HG02884 (cell line): ENCODE results near the gene FTO.
"Not testable (repeated sequence)": the region's sequence is repeated elsewhere in the genome, so short reads cannot be mapped to it uniquely, and the experiment has no call there.

Experiments used
- ATAC-seq: cut with Tn5 transposase; IDR thresholded peaks from one replicate; pipeline ENCODE4 v1.9.1; 2021; ENCODE audit warnings: mild to moderate bottlenecking, moderate library complexity; ENCODE audit not compliant: unreplicated experiment

FTO gene

DNA sequence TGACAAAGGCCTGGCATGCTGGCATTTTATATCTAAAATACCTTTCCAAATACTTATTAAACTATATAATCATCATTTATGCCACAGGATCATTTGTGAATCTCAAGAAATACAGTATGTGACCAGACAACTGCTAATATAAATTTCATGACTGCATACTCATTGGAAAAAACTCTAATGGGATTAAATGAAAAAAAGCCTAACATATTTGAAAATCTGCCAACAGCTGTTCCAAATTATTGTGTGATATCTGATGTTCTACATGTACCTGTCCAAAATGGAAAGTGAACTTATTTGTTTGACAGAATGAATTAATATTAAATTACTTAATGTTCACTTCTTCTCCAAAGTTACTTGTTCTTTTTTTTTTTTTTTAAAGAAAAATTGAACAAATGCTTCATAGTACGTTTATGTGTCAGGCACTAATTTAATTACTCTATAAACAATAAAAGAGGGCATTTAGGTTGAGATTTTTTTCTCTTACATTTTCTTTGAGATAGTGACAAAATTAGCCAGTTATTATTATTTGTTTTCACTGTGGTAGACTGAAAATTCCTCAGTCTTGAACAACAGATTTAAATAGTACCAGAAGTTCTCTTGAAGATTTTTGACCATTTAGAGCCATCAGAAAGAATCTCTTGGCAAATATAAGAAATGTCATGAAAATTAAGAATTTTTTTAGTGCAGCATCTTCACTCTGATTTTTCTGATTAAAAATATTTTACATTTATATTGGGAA is 114.0 kb downstream of the FTO start:
- no peak for ATAC-seq

DNA sequence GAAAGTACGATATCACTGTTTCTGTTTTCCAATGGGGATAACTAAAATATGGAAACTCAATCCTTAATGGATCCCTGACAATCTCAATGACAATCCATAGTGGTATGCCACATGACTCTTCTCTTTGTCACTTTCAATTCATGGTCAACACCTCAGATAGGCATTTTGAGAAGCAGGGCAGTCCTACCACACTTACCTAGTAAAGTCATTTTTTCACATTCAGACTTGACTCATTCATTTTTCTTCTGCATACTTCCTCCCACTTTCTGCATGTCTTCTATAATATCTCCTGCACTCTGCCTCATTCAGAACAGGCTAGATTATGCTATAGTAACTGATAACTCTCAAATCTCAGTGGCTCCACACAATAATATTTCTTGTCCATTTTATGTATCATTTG is 117.5 kb downstream of the FTO start:
- ATAC-seq: no peak

DNA sequence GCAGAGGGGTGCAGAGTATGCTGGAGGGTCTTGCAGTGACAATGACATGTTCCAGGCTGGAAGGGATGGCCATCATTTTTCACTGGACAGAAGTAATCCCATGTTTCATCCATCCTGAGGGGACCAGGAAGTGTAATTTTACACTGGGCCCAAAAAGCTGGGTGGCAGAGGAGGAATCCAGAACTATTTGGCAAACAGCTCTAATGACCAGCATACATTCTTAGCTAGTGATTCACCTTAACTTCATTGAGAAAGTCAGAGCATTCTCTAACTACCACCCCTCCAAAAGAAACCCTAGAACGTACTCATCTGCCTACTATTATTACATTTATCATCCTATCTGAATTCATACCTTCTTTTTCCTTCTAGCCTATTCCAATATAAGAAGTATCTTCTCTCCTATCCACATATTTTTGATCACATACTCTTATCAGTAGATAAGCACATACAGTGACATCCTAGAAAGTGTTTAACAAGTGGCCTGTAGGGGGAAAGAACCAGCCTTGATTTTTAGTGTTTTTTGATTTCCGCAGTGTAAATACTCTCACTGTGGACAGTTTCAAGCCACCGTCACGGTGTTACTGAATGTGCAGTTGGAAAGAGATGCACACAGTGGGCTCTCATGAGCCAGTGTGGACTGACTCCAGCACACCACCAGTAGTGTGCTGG is 118.1 kb downstream of the FTO start:
- ATAC-seq: no peak

DNA sequence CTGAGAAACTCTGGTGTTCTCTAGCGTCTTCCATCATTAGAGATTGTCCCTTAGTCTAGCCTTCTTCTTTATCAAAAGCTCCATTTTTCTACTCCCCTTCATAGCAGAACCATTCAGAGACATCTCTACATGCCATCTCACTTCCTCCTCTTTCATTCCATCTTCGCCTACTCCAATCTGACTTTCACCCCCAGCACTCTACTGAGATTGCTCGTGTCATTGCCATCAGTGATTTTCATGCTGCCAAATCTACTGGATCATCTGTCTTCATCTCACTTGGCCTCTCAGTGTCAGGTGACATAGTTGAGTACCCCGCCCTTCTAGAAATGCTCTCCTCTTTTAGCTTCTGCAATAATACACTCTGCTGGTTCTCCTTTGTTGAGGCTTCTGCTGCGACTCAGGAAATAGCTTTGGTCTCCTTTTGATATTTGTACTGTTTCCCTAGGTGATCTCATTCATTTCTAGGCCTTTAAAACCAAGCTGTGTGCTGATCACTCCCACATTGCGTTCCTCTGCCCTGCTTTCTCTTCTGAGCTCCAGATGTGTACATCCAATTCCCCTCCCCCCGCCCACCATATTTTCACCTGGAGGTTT is 119.1 kb downstream of the FTO start:
- no peak for ATAC-seq

DNA sequence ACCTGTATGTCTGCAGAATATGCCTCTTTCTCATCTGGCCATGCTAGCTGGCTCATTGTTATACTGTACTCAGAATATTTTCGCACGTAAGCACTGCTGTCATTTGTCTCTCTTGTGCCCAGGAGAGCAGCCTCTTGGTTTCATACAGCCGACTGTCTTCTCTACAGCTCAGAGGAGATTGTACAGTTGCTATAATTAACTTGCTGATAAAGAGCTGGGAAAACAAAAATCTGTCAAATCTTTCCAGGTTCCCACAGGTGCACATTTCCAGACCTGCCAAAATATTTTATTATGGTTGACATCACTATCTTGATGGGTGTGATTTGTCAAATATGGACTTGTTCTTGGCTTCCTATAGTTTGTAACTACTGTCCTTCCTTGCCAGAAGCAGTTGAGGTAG is 122.7 kb downstream of the FTO start:
- no peak for ATAC-seq

DNA sequence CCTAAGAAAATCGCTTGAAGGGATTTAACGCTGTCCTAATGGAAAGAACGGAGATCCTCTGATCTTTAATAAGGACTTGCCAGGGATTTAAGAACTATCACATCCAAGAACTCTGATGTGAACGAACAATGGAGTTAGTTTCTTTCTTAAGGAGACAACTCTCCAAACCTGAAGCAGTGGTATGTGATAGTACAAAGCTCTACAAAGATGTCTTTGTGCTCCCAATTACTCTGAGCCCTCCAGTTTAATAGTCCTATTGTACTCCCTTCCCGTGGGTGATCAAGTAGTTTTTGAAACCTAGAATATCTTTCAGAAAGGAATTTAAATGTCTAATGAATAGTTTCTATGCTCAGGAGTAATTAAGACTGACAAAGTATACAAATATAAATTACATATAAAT is 123.8 kb downstream of the FTO start:
- ATAC-seq: no peak

DNA sequence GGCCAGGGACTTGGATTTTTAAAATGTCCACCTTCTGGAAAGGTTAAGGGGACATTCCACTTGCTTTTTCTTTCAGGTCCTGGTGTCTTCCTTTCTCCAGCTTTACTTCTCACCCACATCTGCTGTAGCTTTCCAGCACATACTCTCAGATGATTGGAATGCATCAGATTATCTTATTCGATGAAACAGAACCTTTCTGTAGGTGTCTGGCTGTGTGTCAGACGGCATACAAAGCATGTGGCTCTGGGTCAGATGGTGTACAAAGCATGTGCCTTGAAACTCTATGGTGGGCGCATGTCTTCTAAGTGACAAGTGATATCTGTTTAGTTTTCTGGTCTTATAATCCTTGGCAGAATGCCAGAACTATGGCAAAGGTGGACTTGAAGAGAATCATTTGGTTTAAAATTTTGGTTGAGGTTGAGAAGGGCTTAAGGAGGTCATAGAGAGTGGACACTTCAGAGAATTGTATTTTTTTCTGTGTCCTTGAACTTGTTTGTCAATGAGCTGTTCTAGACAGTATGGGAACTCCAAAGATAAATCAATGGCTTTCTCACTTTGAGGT is 125.3 kb downstream of the FTO start:
- no peak for ATAC-seq

DNA sequence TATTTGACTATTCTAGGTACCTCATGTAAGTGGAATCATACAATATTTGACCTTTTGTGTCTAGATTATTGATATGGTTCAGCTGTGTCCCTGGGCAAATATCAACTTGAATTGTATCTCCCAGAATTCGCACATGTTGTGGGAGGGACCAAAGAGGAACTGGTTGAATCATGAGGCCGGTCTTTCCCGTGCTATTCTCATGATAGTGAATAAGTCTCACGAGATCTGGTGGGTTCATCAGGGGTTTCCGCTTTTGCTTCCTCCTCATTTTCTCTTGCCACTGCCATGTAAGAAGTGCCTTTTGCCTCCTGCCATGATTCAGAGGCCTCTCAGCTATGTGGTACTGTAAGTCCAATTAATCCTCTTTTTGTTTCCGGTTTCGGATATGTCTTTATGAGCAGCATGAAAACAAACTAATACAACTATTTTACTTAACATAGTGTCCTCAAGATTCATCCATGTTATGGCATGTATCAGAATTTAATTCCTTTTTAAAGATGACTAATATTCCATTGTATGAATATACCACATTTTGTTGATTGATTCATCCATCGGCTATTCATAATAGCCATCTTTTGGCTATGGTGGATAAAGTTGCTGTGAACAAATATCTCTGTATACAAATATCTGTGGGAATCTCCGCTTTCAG is 129.1 kb downstream of the FTO start:
- ATAC-seq: no peak

DNA sequence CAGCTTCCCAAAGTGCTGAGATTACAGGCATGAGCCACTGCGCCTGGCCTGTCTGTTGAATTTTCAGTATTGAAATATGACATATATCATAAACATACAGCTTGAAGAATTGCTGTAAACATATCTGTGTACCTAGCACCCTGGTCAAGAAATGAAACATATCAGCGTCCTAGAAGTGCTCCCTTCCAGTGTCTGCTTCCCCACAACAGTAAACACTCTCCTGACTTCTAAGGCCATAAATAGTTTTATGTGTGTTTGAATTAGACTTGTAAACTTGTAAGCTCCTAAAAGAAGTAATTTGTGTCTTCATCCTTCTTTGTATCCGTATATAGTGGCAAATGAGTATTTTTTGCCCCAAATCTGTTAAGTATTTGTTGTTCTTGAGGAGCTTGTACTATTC is 132.2 kb downstream of the FTO start:
- ATAC-seq: no peak

DNA sequence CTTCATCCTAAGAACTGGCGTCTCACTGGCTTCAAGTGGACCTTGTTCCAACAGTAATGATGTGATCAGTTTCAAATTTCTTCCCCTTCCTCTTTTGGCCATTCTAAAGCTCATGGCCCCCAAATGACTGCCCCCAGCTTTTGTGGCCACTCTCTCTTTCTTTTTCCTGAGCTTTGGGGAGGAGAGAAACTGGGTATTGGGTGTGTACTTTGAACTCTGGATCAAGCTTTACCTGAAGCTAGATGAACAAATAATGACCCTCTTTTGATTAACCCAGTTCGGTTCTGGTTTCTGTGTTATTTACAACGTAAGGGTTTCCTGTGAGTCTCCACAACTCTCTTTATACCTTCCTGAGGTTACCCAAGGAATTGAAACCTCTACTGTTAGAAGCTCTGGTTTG is 132.7 kb downstream of the FTO start:
- no peak for ATAC-seq

DNA sequence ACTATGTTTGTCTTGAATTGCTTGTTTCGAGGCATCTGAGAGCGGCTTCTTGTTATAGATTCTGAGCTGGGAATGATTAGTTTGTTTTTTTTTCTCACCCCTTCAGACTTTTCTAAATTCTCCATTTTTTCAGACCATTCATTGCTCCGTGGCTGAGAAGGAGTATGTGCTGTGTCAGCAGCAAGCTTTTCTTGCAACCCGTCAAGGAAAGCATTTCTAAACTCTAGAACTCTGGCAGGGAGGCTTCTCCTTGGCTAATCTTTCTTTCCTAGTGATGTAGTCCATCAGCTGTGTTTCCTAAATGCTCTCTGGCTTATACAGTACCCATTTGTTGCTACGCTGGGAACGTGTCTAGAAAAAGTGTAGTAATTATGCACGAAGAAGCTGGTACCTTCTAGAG is 133.5 kb downstream of the FTO start:
- ATAC-seq: no peak

DNA sequence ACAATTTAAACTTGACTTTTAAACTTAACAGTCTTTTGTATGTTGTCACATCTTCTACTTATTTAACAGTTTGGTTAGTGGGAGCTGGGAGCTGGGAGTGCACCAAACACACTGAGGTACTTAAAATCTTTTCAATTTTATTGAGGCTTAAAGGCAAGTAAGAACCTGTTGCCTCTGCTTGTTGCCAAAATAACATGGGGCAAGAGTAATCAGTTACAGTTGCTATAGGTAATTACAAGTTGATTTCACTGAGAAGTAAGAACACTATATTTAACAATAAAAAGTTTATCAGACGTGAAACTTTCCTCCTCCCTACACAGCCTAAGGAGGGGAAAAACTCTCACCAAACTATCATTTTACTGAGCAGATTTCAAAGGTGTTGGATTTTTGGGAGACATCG is 135.2 kb downstream of the FTO start:
- no peak for ATAC-seq

DNA sequence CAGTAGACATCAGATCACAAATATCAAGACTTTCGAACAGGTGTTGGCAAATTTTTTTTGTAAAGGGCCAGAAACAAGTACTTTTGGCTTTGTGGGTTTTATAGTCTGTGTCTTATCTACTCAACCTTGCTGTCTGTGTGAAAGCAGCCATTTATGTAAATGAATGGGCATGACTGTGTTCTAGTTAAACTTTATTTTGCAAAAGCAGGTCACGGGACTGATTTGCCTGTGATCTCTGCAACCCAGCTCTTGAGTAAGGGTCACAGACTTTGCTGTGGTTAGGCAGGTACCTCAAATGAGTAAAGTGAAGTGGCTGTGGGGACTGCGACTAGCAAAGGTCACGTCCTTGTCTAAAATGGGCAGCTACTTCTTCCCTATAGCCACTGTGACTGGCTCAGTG is 136.5 kb downstream of the FTO start:
- no peak for ATAC-seq

DNA sequence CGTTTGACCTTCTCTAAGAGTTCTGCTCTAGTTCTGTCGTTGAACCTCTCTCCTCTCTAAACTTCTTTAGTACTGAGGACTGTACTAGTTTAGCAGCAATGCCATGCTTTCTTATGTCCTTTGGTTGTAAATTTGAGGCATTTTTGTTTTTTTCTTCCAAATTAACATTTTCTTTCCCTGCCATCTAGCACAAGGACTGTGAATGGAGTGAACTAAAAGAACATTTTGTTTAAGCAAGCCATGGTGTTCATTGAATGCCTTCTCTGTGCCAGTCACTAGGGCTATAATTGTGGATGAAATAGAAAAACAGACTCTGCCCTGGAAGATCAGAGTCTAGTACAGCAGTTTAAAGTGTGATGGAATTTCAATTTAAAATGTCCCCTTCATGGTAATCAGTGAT is 137.9 kb downstream of the FTO start:
- ATAC-seq: no peak

DNA sequence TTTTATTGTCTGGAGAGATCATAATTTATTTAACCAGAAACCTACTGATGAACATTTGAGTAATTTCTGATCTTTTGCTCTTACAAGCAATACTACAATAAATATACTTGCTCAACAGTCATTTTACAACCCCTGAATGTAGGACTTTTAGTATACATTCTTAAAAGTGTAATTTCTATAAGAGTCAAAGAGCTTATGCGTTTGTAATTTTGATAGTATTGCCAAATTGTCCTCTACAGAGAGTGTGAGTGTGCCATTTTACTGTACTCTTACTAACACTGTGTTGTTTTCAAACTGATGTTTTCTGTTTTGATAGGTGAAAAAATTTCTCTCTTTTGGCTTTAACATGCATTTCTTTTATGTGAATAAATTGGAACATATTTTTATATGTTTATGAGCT is 139.1 kb downstream of the FTO start:
- ATAC-seq: no peak

DNA sequence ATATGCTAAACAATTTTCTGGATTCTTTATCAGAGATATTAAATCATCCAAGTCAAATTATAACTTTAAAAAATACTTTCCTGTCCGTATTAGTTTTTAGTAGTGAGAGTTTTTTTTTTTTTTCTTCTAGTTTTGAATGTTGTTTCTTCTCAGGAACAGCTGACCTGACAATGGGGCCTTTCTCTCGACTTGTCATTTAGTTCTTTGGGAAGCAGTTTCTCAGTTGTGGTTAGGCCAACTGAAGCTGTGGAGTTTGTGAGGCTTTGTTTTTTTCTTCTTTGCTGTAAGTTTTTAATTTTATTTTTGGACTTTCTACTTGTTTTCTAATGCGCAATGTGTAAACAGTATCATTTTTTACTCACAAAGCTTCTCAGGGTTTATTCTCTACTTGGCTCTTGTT is 140.8 kb downstream of the FTO start:
- ATAC-seq: no peak

DNA sequence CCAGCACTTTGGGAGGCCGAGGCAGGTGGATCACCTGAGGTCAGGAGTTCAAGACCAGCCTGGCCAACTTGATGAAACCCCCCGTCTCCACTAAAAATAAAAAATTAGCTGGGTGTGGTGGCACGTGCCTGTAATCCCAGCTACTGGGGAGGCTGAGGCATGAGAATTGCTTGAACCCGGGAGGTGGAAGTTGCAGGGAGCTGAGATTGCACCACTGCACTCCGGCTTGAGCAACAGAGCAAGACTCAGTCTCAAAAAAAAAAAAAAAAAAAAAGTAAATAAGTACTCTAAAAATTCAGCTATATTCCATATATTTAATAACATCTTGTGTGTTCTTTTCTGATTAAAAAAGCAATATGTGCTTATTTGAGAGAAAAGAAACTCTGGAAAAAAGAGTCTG is 142.6 kb downstream of the FTO start:
- ATAC-seq: not testable (repeated sequence)

DNA sequence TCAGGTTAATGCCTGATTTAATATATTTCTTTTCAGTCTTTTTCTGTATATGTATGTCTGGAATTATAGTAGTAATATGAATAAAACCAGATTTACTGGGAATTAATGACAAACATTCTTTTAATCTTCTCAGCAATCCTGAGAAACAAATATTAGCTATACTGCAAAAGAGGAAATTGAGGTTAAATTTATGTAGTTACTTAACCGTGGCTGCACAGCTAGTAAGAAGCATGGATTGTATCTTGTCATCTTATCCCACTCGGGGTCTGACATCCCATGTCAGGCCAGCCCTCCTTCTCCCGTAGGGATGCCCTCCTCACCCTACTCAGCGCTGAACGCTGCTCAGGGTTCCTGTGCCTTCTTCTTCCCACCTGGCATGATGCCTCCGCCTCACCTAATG is 143.0 kb downstream of the FTO start:
- ATAC-seq: no peak

DNA sequence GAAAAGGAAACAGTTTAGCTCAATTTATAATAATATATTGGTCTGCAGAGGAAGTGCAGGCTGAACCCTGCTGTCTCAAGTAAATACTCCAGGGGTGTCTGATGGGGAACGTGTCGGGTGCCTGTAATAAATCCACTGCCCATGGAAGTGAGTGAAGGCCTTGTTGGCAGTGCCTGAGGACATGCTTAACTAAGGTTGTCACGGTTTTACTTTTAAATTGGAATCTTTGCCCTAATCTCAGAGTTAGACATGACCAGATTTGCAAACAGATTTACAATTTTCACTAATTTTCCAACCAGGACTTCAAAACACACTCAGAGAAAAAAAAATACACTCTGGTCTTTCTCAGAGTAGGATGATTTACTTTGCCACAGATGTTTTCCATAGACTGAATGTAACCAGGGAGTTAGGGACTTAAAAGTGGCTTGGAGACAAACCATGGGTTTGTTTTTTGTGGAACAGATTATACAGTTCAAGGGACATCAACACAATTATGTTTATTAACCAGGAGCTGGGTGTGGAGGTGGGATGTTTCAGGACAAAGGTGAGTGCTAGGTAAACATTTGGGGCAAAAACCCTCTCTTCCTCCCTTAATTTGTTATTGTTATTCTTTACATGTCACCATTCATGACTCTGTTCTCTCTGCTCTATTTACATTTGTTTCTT is 144.5 kb downstream of the FTO start:
- no peak for ATAC-seq

DNA sequence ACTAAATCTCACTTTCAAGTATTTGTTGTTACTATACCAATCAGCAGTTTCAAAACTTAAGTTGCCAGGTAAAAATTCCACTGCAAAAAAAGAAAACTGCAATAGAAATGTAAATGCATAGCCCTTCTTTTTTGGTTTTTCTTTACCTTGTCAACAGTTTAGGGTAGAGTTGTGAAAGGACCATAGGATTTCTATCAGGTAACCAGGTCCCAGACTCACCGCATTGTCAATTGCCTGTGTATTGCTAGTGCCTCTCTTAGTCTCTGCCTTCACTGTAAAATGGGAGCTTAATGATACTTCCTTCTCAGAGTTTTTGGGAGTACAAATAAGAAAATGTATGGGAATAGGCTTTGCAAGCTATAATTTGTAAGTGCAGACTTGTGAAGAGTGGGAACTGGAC is 145.0 kb downstream of the FTO start:
- no peak for ATAC-seq

DNA sequence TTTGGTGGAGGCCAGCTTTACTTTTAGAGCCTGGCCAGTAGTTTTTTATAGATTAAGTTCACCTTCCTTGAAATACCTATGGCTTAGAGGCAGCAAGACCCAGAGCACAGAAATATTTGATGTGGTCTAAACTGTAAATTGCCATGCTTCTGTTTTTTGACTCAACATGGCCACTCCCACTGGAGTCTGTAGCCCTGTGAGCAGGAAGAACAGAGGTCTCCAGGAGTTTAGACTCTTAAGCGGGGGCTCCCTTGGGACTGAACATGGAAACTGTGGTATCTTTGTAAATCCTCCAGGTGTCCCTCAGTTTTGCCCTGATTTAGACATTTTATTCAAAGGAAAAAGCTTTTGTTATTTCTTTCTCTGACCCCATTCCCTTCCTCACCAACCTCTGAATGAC is 145.6 kb downstream of the FTO start:
- no peak for ATAC-seq
